NCI-H146 treated with DMSO at 0.1 percent for 48 hours (cell line): ENCODE data around the gene KIF9.
"Not testable (repeated sequence)": the region's sequence is repeated elsewhere in the genome, so short reads cannot be mapped to it uniquely, and the experiment has no call there.

Experiments
- DNase-seq: peaks from one replicate; lab custom pipeline; 2025; ENCODE audit not compliant: unreplicated experiment; lab: John Stamatoyannopoulos, UW

The KIF9 gene

GRCh38 chr3:47251689-47252088, 30.9 kb downstream of the KIF9 start:
- no peak for DNase-seq

- DNase-seq, result not testable (repeated sequence)
Measured at GRCh38 chr3:47251085-47251484, 31.5 kb downstream of the KIF9 start.

- DNase-seq, result peak; percentile 1
Measured at GRCh38 chr3:47250309-47251060, 32.1 kb downstream of the KIF9 start.

- no peak for DNase-seq
Measured at GRCh38 chr3:47247131-47248064, 35.2 kb downstream of the KIF9 start.

- DNase-seq, result no peak
Measured at GRCh38 chr3:47245271-47245670, 37.3 kb downstream of the KIF9 start.

- DNase-seq, result no peak
Measured at GRCh38 chr3:47244531-47245100, 38.0 kb downstream of the KIF9 start.

GRCh38 chr3:47243419-47244147, 39.0 kb downstream of the KIF9 start:
- no peak for DNase-seq

GRCh38 chr3:47239929-47240328, 42.7 kb downstream of the KIF9 start:
- no peak for DNase-seq

- no peak for DNase-seq
Measured at GRCh38 chr3:47238017-47238416, 44.6 kb downstream of the KIF9 start.

- no peak for DNase-seq
Measured at GRCh38 chr3:47228088-47228487, 54.5 kb downstream of the KIF9 start.

- DNase-seq, result no peak
Measured at GRCh38 chr3:47227678-47228077, 54.9 kb downstream of the KIF9 start.

GRCh38 chr3:47225310-47225906, 57.2 kb downstream of the KIF9 start:
- DNase-seq, result no peak

GRCh38 chr3:47223755-47224154, 58.8 kb downstream of the KIF9 start:
- no peak for DNase-seq

GRCh38 chr3:47221798-47222197, 60.8 kb downstream of the KIF9 start:
- no peak for DNase-seq

- no peak for DNase-seq
Measured at GRCh38 chr3:47210863-47211405, 71.7 kb downstream of the KIF9 start.

- DNase-seq, result not testable (repeated sequence)
Measured at GRCh38 chr3:47206022-47206421, 76.6 kb downstream of the KIF9 start.

GRCh38 chr3:47204875-47205274, 77.7 kb downstream of the KIF9 start:
- no peak for DNase-seq

- DNase-seq, result no peak
Measured at GRCh38 chr3:47202542-47202941, 80.1 kb downstream of the KIF9 start.

GRCh38 chr3:47197287-47197686, 85.3 kb downstream of the KIF9 start:
- DNase-seq, result no peak

GRCh38 chr3:47194994-47195393, 87.6 kb downstream of the KIF9 start:
- DNase-seq, result no peak
